Tibial nerve (tissue), 4 donors: Measurements from ENCODE around the gene UGT3A2. TPM values are rescaled to one million over a fixed set of nuclear protein-coding genes. Genes with fewer than 3 reads are reported as not detected.

Source experiments
- DNase-seq, 2 donors: peaks; one replicate each; pipeline ENCODE4 v3.0.0-alpha.2; 2019; ENCODE audit warnings: low spot score in 2 of 2
- H3K27ac ChIP-seq, 4 donors: fragments of 200-600 bp; sonication (generic) in 3 of 4; one replicate each; pipeline ENCODE4 v1.5.1; 2017 to 2019; ENCODE audit warnings: mild to moderate bottlenecking in 1 of 4
- H3K27me3 ChIP-seq, 2 donors: fragments of 200-600 bp; sonication (generic) in 1 of 2; one replicate each; pipeline versions ENCODE4 v1.5.1 to v1.6.0; 2017 to 2019
- H3K36me3 ChIP-seq, 3 donors: fragments of 200-600 bp; sonication (generic); one replicate each; pipeline ENCODE4 v1.5.1; 2018 to 2019
- H3K4me1 ChIP-seq, 4 donors: fragments of 200-600 bp; sonication (generic) in 3 of 4; one replicate each; pipeline ENCODE4 v1.5.1; 2017 to 2019
- H3K4me3 ChIP-seq, 4 donors: fragments of 200-600 bp; sonication (generic) in 3 of 4; one replicate each; pipeline ENCODE4 v1.5.1; 2017 to 2019; ENCODE audit warnings: mild to moderate bottlenecking in 1 of 4, moderate library complexity in 1 of 4
- H3K9me3 ChIP-seq, 4 donors: fragments of 200-600 bp; sonication (generic) in 3 of 4; one replicate each; pipeline ENCODE4 v1.5.1; 2017 to 2019
- CTCF ChIP-seq, 5 experiments: fragments of 200-600 bp in 3 of 5; fragments of 450-650 bp in 2 of 5; sonication (generic) in 3 of 5; IDR thresholded peaks; one replicate each; pipeline ENCODE4 v1.5.1; 2016 to 2019; ENCODE audit warnings: antibody characterized with exemption in 5 of 5, mild to moderate bottlenecking in 3 of 5, moderate library complexity in 2 of 5
- EP300 ChIP-seq, 2 donors: sonication (generic); formaldehyde crosslinking; IDR thresholded peaks; one replicate each; pipeline ENCODE4 v1.6.1; 2017; ENCODE audit warnings: antibody characterized with exemption in 2 of 2, mild to moderate bottlenecking in 1 of 2
- POLR2A ChIP-seq, 2 donors: fragments of 450-650 bp; IDR thresholded peaks; one replicate each; pipeline ENCODE4 v1.6.1; 2017; ENCODE audit warnings: antibody characterized with exemption in 2 of 2, mild to moderate bottlenecking in 2 of 2, moderate library complexity in 2 of 2
- WGBS, 2 donors: methylation state at CpG; one replicate each; pipeline ENCODE4 v1.1.5; 2018; 5-methylcytosine and 5-hydroxymethylcytosine counted together
- total RNA-seq, 4 donors: library from RNA; depleted of rRNA; stranded (reverse); fragments of >200 nt; gene quantifications; one replicate each; pipeline ENCODE4 v1.1.0, GENCODE V29; 2016

Gene UGT3A2
- total RNA-seq, 4 donors from 2014 or later, result not detected

- 42 to 55% methylated on average over 1 of the region's 1 CpG for WGBS, 2 donors
- Histone ChIP-seq H3K4me3 (no peak overlapping the region), H3K4me1 (no peaks in the 10 kb centered on the region), H3K27ac (no peak overlapping the region), H3K36me3 (no peaks in the 10 kb centered on the region), H3K9me3 (peaks cover 0 to 1% (median 0%) of the 10 kb centered on the region in 4 donors), H3K27me3 (no peaks in the 10 kb centered on the region)
- no peak for DNase-seq
- TF ChIP-seq POLR2A (IDR thresholded peaks at IDR 0.05) (no peak), CTCF (IDR thresholded peaks at IDR 0.05) (no peak), EP300 (IDR thresholded peaks at IDR 0.05) (no peak)
Measured at GRCh38 chr5:36033486-36033885, 33.2 kb downstream of the UGT3A2 start.

GRCh38 chr5:36033047-36033446, 33.6 kb downstream of the UGT3A2 start:
- Histone ChIP-seq H3K4me1 (no peaks in the 10 kb centered on the region), H3K27ac (no peak overlapping the region), H3K4me3 (no peak overlapping the region), H3K9me3 (peaks cover 0 to 5% (median 0%) of the 10 kb centered on the region in 4 donors), H3K36me3 (no peaks in the 10 kb centered on the region), H3K27me3 (no peaks in the 10 kb centered on the region)
- DNase-seq, result no peak
- no peak for TF ChIP-seq EP300 (IDR thresholded peaks at IDR 0.05)
- no peak for TF ChIP-seq POLR2A (IDR thresholded peaks at IDR 0.05)
- no peak for TF ChIP-seq CTCF (IDR thresholded peaks at IDR 0.05)

GRCh38 chr5:36031223-36031622, 35.5 kb downstream of the UGT3A2 start:
- WGBS, 2 donors, result 78 to 80% methylated on average over 6 of the region's 6 CpGs
- no peak for TF ChIP-seq POLR2A (IDR thresholded peaks at IDR 0.05)
- no peak for TF ChIP-seq CTCF (IDR thresholded peaks at IDR 0.05)
- TF ChIP-seq EP300 (IDR thresholded peaks at IDR 0.05), result no peak
- H3K4me3 ChIP-seq, result no peak overlapping the region

GRCh38 chr5:36029914-36030313, 36.8 kb downstream of the UGT3A2 start:
- TF ChIP-seq CTCF (IDR thresholded peaks at IDR 0.05), result no peak
- TF ChIP-seq POLR2A (IDR thresholded peaks at IDR 0.05), result no peak
- peaks cover 0 to 10% (median 0%) of the 10 kb centered on the region in 4 donors for H3K9me3 ChIP-seq
- no peak overlapping the region for H3K27ac ChIP-seq
- H3K4me3 ChIP-seq, result no peak overlapping the region
- whole genome bisulfite sequencing, 2 donors, result 61 to 87% methylated on average over 1 of the region's 1 CpG
- no peaks in the 10 kb centered on the region for H3K27me3 ChIP-seq
- no peak for DNase-seq
- no peaks in the 10 kb centered on the region for H3K36me3 ChIP-seq
- no peaks in the 10 kb centered on the region for H3K4me1 ChIP-seq

More at GRCh38 chr5:36031223-36031622, 35.5 kb downstream of the UGT3A2 start:
- Histone ChIP-seq H3K27me3 (no peaks in the 10 kb centered on the region), H3K27ac (no peak overlapping the region), H3K9me3 (peaks cover 0 to 5% (median 0%) of the 10 kb centered on the region in 4 donors), H3K4me1 (no peaks in the 10 kb centered on the region), H3K36me3 (no peaks in the 10 kb centered on the region)
- DNase-seq, result no peak

GRCh38 chr5:36028816-36029465, 37.7 kb downstream of the UGT3A2 start:
- WGBS, 2 donors, result 77 to 85% methylated on average over 5 of the region's 5 CpGs
- no peak overlapping the region for H3K27ac ChIP-seq
- no peak overlapping the region for H3K4me3 ChIP-seq
- peaks cover 0 to 15% (median 0%) of the 10 kb centered on the region in 4 donors for H3K9me3 ChIP-seq
- H3K27me3 ChIP-seq, result no peaks in the 10 kb centered on the region
- TF ChIP-seq EP300 (IDR thresholded peaks at IDR 0.05) (no peak), CTCF (IDR thresholded peaks at IDR 0.05) (no peak), POLR2A (IDR thresholded peaks at IDR 0.05) (no peak)
- DNase-seq, result no peak
- no peaks in the 10 kb centered on the region for H3K4me1 ChIP-seq
- H3K36me3 ChIP-seq, result no peaks in the 10 kb centered on the region
